GM12878 (cell line): ENCODE measurements around the gene KRTAP2-1. TPM values are rescaled to one million over a fixed set of nuclear protein-coding genes. Genes with fewer than 3 reads are reported as not detected.

Experiments
- ATAC-seq: fragments of 200-7000 bp; cut with Tn5 transposase; 3 replicates; pipeline ENCODE4 v1.9.1; 2020; ENCODE audit warnings: mild to moderate bottlenecking, moderate library complexity
- BruUV-seq: library from RNA; stranded (reverse); fragments of 400-500 nt; replicated peaks from 2 replicates; lab custom pipeline; 2021; lab: Mats Ljungman, UMichigan
- CTCF ChIA-PET: fragments of 300-600 bp; sonication (Branson Sonifier 250); formaldehyde crosslinking; extraction: SDS; loops from one replicate; lab custom pipeline; 2021; ENCODE audit warnings: inconsistent platforms; lab: Yijun Ruan, JAX
- POLR2A ChIA-PET: fragments of 350-600 bp; formaldehyde crosslinking; extraction: SDS; loops from one replicate; lab custom pipeline; 2021; ENCODE audit warnings: inconsistent platforms; lab: Charles Lee
- RAD21 ChIA-PET: fragments of 300-600 bp; sonication (Branson Sonifier 250); formaldehyde crosslinking; loops from one replicate; lab custom pipeline; 2023; ENCODE audit warnings: antibody characterized with exemption; ENCODE audit not compliant: unreplicated experiment; lab: Charles Lee
- SMC1A ChIA-PET: fragments of 300-600 bp; sonication (Branson Sonifier 250); formaldehyde crosslinking; loops from one replicate; lab custom pipeline; 2023; ENCODE audit not compliant: unreplicated experiment, uncharacterized antibody; lab: Charles Lee
- DNase-seq: peaks from one replicate; pipeline ENCODE4 v3.0.0-alpha.2; 2011; ENCODE audit warnings: low read depth, low spot score
- FAIRE-seq: peaks from 3 replicates; lab custom pipeline; 2011; peaks lifted over from hg19 to GRCh38; lab: Jason Lieb, UNC
- H2AFZ ChIP-seq: 2 replicates; pipeline ENCODE4 v1.6.0; 2011; ENCODE audit warnings: low read depth, low read length, control low read depth; ENCODE audit not compliant: control insufficient read depth
- H3K27ac ChIP-seq: 2 replicates; pipeline ENCODE4 v1.5.1; 2011; ENCODE audit warnings: control low read depth; ENCODE audit not compliant: control insufficient read depth, insufficient read depth
- H3K27me3 ChIP-seq, 2 experiments: replicated peaks in 1 of 2; 2 replicates each; pipeline versions ENCODE4 v1.6.0 to v1.6.1; 2011; ENCODE audit warnings: low read length in 1 of 2; ENCODE audit not compliant: control insufficient read depth in 2 of 2, insufficient read depth in 2 of 2
- H3K36me3 ChIP-seq, 2 experiments: 2 replicates each; pipeline ENCODE4 v1.5.1; 2011; ENCODE audit warnings: low read length in 1 of 2; ENCODE audit not compliant: control insufficient read depth in 2 of 2, insufficient read depth in 2 of 2
- H3K4me1 ChIP-seq: 2 replicates; pipeline ENCODE4 v1.6.1; 2011; ENCODE audit warnings: mild to moderate bottlenecking, low read length, moderate library complexity, mixed read lengths; ENCODE audit not compliant: control insufficient read depth, insufficient read depth
- H3K4me2 ChIP-seq: 2 replicates; pipeline ENCODE4 v1.6.0; 2011; ENCODE audit warnings: control low read depth; ENCODE audit not compliant: control insufficient read depth, insufficient read depth
- H3K4me3 ChIP-seq: fragments of 200-600 bp; sonication (generic); 2 replicates; pipeline ENCODE4 v1.5.1; 2016
- H3K79me2 ChIP-seq: 2 replicates; pipeline ENCODE4 v1.6.0; 2011; ENCODE audit warnings: low read length; ENCODE audit not compliant: control insufficient read depth, insufficient read depth
- H3K9ac ChIP-seq: 2 replicates; pipeline ENCODE4 v1.8.0; 2011; ENCODE audit warnings: low read length, control low read depth, mixed read lengths; ENCODE audit not compliant: control insufficient read depth, insufficient read depth
- H3K9me3 ChIP-seq: replicated peaks from 3 replicates; pipeline ENCODE4 v1.5.1; 2011; ENCODE audit warnings: mild to moderate bottlenecking, low read length; ENCODE audit not compliant: control insufficient read depth, insufficient read depth
- H4K20me1 ChIP-seq: 2 replicates; pipeline ENCODE4 v1.6.0; 2011; ENCODE audit not compliant: control insufficient read depth, insufficient read depth
- CBX5 ChIP-seq: sonication (generic); IDR thresholded peaks from 2 replicates; pipeline ENCODE4 v1.6.1; 2016; ENCODE audit warnings: low read depth, moderate library complexity, mild to moderate bottlenecking, inconsistent platforms
- CHD1 ChIP-seq: IDR thresholded peaks from 2 replicates; pipeline ENCODE4 v1.6.1; 2012; ENCODE audit warnings: low read depth, low read length, improper control_type of control experiment
- EZH2 ChIP-seq: IDR thresholded peaks from 2 replicates; pipeline ENCODE4 v1.6.1; 2012; ENCODE audit warnings: low read depth, mild to moderate bottlenecking, control low read depth, inconsistent platforms, low read length, borderline replicate concordance; ENCODE audit not compliant: control insufficient read depth
- HSF1 ChIP-seq: fragments of 150-350 bp; IDR thresholded peaks from 2 replicates; pipeline ENCODE4 v1.6.1; 2014; ENCODE audit warnings: mild to moderate bottlenecking, low read depth, low read length
- JUND ChIP-seq: IDR thresholded peaks from 2 replicates; pipeline ENCODE4 v1.6.1; 2012; ENCODE audit warnings: low read depth, mild to moderate bottlenecking, low read length, improper control_type of control experiment, moderate library complexity
- MTA3 ChIP-seq: IDR thresholded peaks from 2 replicates; pipeline ENCODE4 v1.6.1; 2012; ENCODE audit warnings: low read length, inconsistent platforms, borderline replicate concordance
- NFYB ChIP-seq: IDR thresholded peaks from 2 replicates; pipeline ENCODE4 v1.6.1; 2011; ENCODE audit warnings: low read depth, mild to moderate bottlenecking, low read length, improper control_type of control experiment, moderate library complexity; ENCODE audit not compliant: insufficient read depth
- RELB ChIP-seq: fragments of 450-650 bp; IDR thresholded peaks from 2 replicates; pipeline ENCODE4 v1.6.1; 2017; ENCODE audit warnings: low read depth, mild to moderate bottlenecking, moderate library complexity
- SKIL ChIP-seq: fragments of 450-650 bp; IDR thresholded peaks from 2 replicates; pipeline ENCODE4 v1.6.1; 2017; ENCODE audit warnings: mild to moderate bottlenecking, low read depth, inconsistent platforms; ENCODE audit not compliant: poor library complexity, severe bottlenecking
- TAF1 ChIP-seq: IDR thresholded peaks from 2 replicates; pipeline ENCODE4 v1.6.1; 2011; ENCODE audit warnings: mild to moderate bottlenecking, low read depth, low read length, borderline replicate concordance
- TCF7 ChIP-seq: IDR thresholded peaks from 2 replicates; pipeline ENCODE4 v1.6.1; 2014; ENCODE audit warnings: antibody characterized with exemption, borderline replicate concordance
- WGBS: methylation state at CpG from one replicate; pipeline ENCODE4 v1.1.6; 2016; ENCODE audit warnings: low lambda C conversion rate; ENCODE audit not compliant: insufficient replicate concordance, insufficient coverage; ENCODE audit errors: missing lambda C conversion rate; 5-methylcytosine and 5-hydroxymethylcytosine counted together
- in situ Hi-C: fragments of 300-500 bp; cut with MboI; formaldehyde crosslinking; loops from 9 replicates; pipeline ENCODE4 v1.14.3; 2018; ENCODE audit warnings: mixed read lengths
- intact Hi-C: fragments of 100-400 bp; cut with micrococcal nuclease; formaldehyde crosslinking; loops from one replicate; pipeline ENCODE4 v1.14.2; 2022; ENCODE audit not compliant: unreplicated experiment
- polyA plus RNA-seq, 11 experiments: library from polyadenylated mRNA; depleted of rRNA in 4 of 11; unstranded in 6 of 11; stranded (reverse) in 5 of 11; fragments of >200 nt; fragmentation: Nextera tagmentation in 4 of 11; fragmentation: Illumina TruSeq in 1 of 11; extraction: Ambion mirVana in 4 of 11; extraction: Trizol in 1 of 11; gene quantifications; 1 replicate in 1 of 11; 2 replicates in 10 of 11; pipeline versions ENCODE4 v1.2.1 to v1.2.3, GENCODE V29; 2011 to 2016; ENCODE audit warnings: inconsistent platforms in 2 of 11, missing spikeins in 2 of 11, low read depth in 1 of 11
- total RNA-seq, 4 experiments: library from RNA; depleted of rRNA in 3 of 4; stranded (reverse); fragments of >200 nt in 3 of 4; fragmentation: Illumina TruSeq in 1 of 4; extraction: Trizol in 1 of 4; gene quantifications; 2 replicates each; pipeline versions ENCODE4 v1.2.1 to v1.2.3, GENCODE V29; 2013 to 2021

Gene KRTAP2-1
- total and polyA plus RNA-seq, 10 of the 15 experiments (the other 5 are each of a cell fraction or from before 2014, with no cell fraction given), result not detected

GRCh38 chr17:41009301-41009760, 37.8 kb downstream of the KRTAP2-1 start:
- Histone ChIP-seq H3K9ac (no peak overlapping the region), H3K4me2 (no peak overlapping the region), H2AFZ (no peak overlapping the region), H3K4me1 (no peaks in the 10 kb centered on the region), H3K4me3 (no peak overlapping the region), H3K36me3 (no peaks in the 10 kb centered on the region), H3K27ac (no peak overlapping the region), H3K27me3 (peaks cover 0 to 3% of the 10 kb centered on the region in 2 experiments; a peak in 2 of 4 replicates), H3K9me3 (no peaks in the 10 kb centered on the region), H3K79me2 (no peaks in the 10 kb centered on the region), H4K20me1 (no peaks in the 10 kb centered on the region)
- BruUV-seq, result no TSS peak
- ATAC-seq, result no peak
- FAIRE-seq, result no peak
- in situ Hi-C loops, result no loop called here
- intact Hi-C loops, result no loop called here
- TF ChIP-seq SKIL (no peak), JUND (no peak), NFYB (no peak), EZH2 (no peak), TAF1 (no peak), HSF1 (no peak), TCF7 (no peak), RELB (no peak), MTA3 (no peak), CBX5 (no peak), CHD1 (no peak)
- DNase-seq, result no peak
- 4% methylated on average over 4 of the region's 4 CpGs for WGBS
- POLR2A ChIA-PET, result no interaction called here
- SMC1A ChIA-PET, result no interaction called here
- CTCF ChIA-PET, result interaction anchor here (0.8 kb wide), 1 partner anchor 45 kb away, joined by 3 read pairs; no protein-coding TSS in a partner anchor
- RAD21 ChIA-PET, result no interaction called here
